Activated T-cell treated with anti-CD3 and anti-CD28 coated beads for 1 hour (primary cell): ENCODE results near the gene GALNT12.

Experiments used
- DNase-seq: peaks from one replicate; pipeline ENCODE4 v3.0.0-alpha.2; 2020; ENCODE audit warnings: low read depth

Gene GALNT12

GRCh38 chr9:98833090-98833956, 25.9 kb downstream of the GALNT12 start:
- no peak for DNase-seq

GRCh38 chr9:98834386-98834785, 26.9 kb downstream of the GALNT12 start:
- DNase-seq, result no peak

- no peak for DNase-seq
Observed at GRCh38 chr9:98836206-98836605, 28.7 kb downstream of the GALNT12 start.

GRCh38 chr9:98837516-98837915, 30.0 kb downstream of the GALNT12 start:
- DNase-seq, result no peak

- no peak for DNase-seq
Observed at GRCh38 chr9:98838155-98838867, 30.8 kb downstream of the GALNT12 start.

- DNase-seq, result no peak
Observed at GRCh38 chr9:98838868-98839565, 31.5 kb downstream of the GALNT12 start.

GRCh38 chr9:98839724-98840123, 32.3 kb downstream of the GALNT12 start:
- DNase-seq, result no peak

GRCh38 chr9:98842510-98842909, 35.0 kb downstream of the GALNT12 start:
- DNase-seq, result no peak

GRCh38 chr9:98846081-98846480, 38.6 kb downstream of the GALNT12 start:
- DNase-seq, result no peak

- DNase-seq, result no peak
Observed at GRCh38 chr9:98846879-98847278, 39.4 kb downstream of the GALNT12 start.

GRCh38 chr9:98848450-98849149, 41.1 kb downstream of the GALNT12 start:
- DNase-seq, result peak; percentile 69

- no peak for DNase-seq
Observed at GRCh38 chr9:98849563-98849962, 42.1 kb downstream of the GALNT12 start.

GRCh38 chr9:98850851-98851729, 43.6 kb downstream of the GALNT12 start:
- no peak for DNase-seq

GRCh38 chr9:98851730-98852459, 44.4 kb downstream of the GALNT12 start:
- DNase-seq, result no peak

- DNase-seq, result no peak
Observed at GRCh38 chr9:98852460-98852734, 44.9 kb downstream of the GALNT12 start.

- DNase-seq, result no peak
Observed at GRCh38 chr9:98852961-98853360, 45.5 kb downstream of the GALNT12 start.

GRCh38 chr9:98854266-98854665, 46.8 kb downstream of the GALNT12 start:
- DNase-seq, result no peak

GRCh38 chr9:98855592-98855991, 48.1 kb downstream of the GALNT12 start:
- no peak for DNase-seq

GRCh38 chr9:98856982-98857381, 49.5 kb downstream of the GALNT12 start:
- DNase-seq, result no peak

- no peak for DNase-seq
Observed at GRCh38 chr9:98859941-98860340, 52.5 kb downstream of the GALNT12 start.

GRCh38 chr9:98860871-98861293, 53.4 kb downstream of the GALNT12 start:
- DNase-seq, result no peak
